ENCODE data around the gene GFOD2. TPM values are rescaled to one million over a fixed set of nuclear protein-coding genes. Genes with fewer than 3 reads are reported as not detected.

The GFOD2 gene
- total and polyA plus RNA-seq, 2 donors (not counting 3 experiments of a cell fraction or from before 2014, with no cell fraction given) = 38.1 to 47.5 TPM

DNA sequence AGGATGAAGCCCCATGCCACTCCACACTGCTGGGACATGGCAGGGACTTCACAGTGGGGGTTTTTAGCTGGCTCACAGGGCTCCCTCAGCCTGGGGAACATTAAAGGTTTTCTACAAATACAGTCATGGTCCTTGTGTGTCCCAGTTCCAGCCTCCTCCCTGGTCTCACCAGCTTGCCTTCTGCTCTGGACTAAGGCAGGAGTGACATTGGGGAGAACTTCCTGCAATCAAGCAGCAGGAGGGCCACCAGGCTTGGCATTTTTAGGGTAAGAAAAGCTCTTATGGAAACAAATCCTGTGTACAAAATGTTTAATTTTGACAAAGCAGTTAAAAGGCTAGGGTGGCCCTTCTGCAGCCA lies 56.5 kb downstream of the GFOD2 start:
- ChIA-PET POLR2A (no interaction called here), CTCF (interaction anchor here (1.3 to 12.7 kb wide), 2 partner anchors 116 to 141 kb away, joined by 4 to 163 read pairs; no protein-coding TSS in a partner anchor)
- no peak for DNase-seq (ENCODE audit: low read depth, low spot score)
- no peaks in the 10 kb centered on the region for H3K9me3 ChIP-seq (replicated peaks; ENCODE audit: control insufficient read depth, insufficient read depth, low read length)
- intact Hi-C loops (cut with micrococcal nuclease) (no loop called here), dilution Hi-C loops (cut with MboI; ENCODE audit: extremely low pct_ligation_motif_present, low sequenced_read_pairs) (no loop called here)
- H3K79me2 ChIP-seq (ENCODE audit: control insufficient read depth, insufficient read depth, low read length) = no peaks in the 10 kb centered on the region
- H4K20me1 ChIP-seq (replicated peaks; ENCODE audit: control insufficient read depth, extremely low read depth, insufficient read depth, low read length) = no peaks in the 10 kb centered on the region
- no peaks in the 10 kb centered on the region for H3K27me3 ChIP-seq (ENCODE audit: control insufficient read depth in 2 of 2, insufficient read depth in 2 of 2, low read length in 2 of 2)
- no peak for FAIRE-seq
- H3K9ac ChIP-seq (replicated peaks; ENCODE audit: extremely low read depth, insufficient read depth, low read length) = no peak overlapping the region
- no peak overlapping the region for H3K27ac ChIP-seq (ENCODE audit: insufficient read depth, low read depth, low read length)
- TF ChIP-seq POLR2AphosphoS5 (IDR thresholded peaks at IDR 0.05; ENCODE audit: insufficient read depth, low read depth, low read length) = no peak
- TF ChIP-seq JUN (IDR thresholded peaks at IDR 0.05; ENCODE audit: borderline replicate concordance, insufficient read depth, insufficient read length, low read depth) = no peak
- TF ChIP-seq POLR2A (IDR thresholded peaks at IDR 0.05; ENCODE audit: low read depth, low read length) = no peak
- no peak for TF ChIP-seq MYC (IDR thresholded peaks at IDR 0.05; ENCODE audit: low read depth, low read length)
- TF ChIP-seq EZH2 (IDR thresholded peaks at IDR 0.05; ENCODE audit: borderline replicate concordance, low read depth, low read length, severe bottlenecking) = no peak
- H3K36me3 ChIP-seq (ENCODE audit: control insufficient read depth in 2 of 2, extremely low read depth in 1 of 2, insufficient read depth in 2 of 2, low read length in 2 of 2) = peaks cover 0 to 6% of the 10 kb centered on the region in 2 experiments
- no peak overlapping the region for H3K4me2 ChIP-seq (ENCODE audit: insufficient read depth, low read length)
- H3K4me1 ChIP-seq (ENCODE audit: control insufficient read depth, extremely low read depth, insufficient read depth, low read length) = peaks cover 23% of the 10 kb centered on the region
- no peak overlapping the region for H2AFZ ChIP-seq (ENCODE audit: low read depth, low read length)
- H3K9me1 ChIP-seq (replicated peaks; ENCODE audit: control insufficient read depth, extremely low read depth, insufficient read depth, low read length) = no peaks in the 10 kb centered on the region
- BruUV-seq (replicated peaks) = no TSS peak
- H3K4me3 ChIP-seq (replicated peaks in 1 of 3; ENCODE audit: insufficient read depth in 1 of 3, low read depth in 1 of 3, low read length in 3 of 3) = no peak overlapping the region

DNA sequence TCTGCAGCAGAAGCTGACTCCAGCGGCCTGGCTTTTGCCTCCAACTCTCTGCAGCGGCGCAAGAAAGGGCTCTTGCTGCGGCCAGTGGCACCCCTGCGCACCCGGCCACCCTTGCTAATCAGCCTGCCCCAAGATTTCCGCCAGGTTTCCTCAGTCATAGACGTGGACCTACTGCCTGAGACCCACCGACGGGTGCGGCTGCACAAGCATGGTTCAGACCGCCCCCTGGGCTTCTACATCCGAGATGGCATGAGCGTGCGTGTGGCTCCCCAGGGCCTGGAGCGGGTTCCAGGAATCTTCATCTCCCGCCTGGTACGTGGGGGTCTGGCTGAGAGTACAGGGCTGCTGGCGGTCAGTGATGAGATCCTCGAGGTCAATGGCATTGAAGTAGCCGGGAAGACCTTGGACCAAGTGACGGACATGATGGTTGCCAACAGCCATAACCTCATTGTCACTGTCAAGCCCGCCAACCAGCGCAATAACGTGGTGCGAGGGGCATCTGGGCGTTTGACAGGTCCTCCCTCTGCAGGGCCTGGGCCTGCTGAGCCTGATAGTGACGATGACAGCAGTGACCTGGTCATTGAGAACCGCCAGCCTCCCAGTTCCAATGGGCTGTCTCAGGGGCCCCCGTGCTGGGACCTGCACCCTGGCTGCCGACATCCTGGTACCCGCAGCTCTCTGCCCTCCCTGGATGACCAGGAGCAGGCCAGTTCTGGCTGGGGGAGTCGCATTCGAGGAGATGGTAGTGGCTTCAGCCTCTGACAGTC lies 57.0 kb downstream of the GFOD2 start:
- Histone ChIP-seq H4K20me1 (replicated peaks; ENCODE audit: control insufficient read depth, extremely low read depth, insufficient read depth, low read length) (no peaks in the 10 kb centered on the region), H3K4me3 (replicated peaks in 1 of 3; ENCODE audit: insufficient read depth in 1 of 3, low read depth in 1 of 3, low read length in 3 of 3) (no peak overlapping the region), H3K4me2 (ENCODE audit: insufficient read depth, low read length) (no peak overlapping the region), H3K79me2 (ENCODE audit: control insufficient read depth, insufficient read depth, low read length) (no peaks in the 10 kb centered on the region), H3K9me1 (replicated peaks; ENCODE audit: control insufficient read depth, extremely low read depth, insufficient read depth, low read length) (no peaks in the 10 kb centered on the region), H3K36me3 (ENCODE audit: control insufficient read depth in 2 of 2, extremely low read depth in 1 of 2, insufficient read depth in 2 of 2, low read length in 2 of 2) (peaks cover 0 to 6% of the 10 kb centered on the region in 2 experiments), H3K9ac (replicated peaks; ENCODE audit: extremely low read depth, insufficient read depth, low read length) (no peak overlapping the region), H3K4me1 (ENCODE audit: control insufficient read depth, extremely low read depth, insufficient read depth, low read length) (peaks cover 18% of the 10 kb centered on the region), H3K27ac (ENCODE audit: insufficient read depth, low read depth, low read length) (no peak overlapping the region), H2AFZ (ENCODE audit: low read depth, low read length) (no peak overlapping the region), H3K9me3 (replicated peaks; ENCODE audit: control insufficient read depth, insufficient read depth, low read length) (no peaks in the 10 kb centered on the region), H3K27me3 (ENCODE audit: control insufficient read depth in 2 of 2, insufficient read depth in 2 of 2, low read length in 2 of 2) (no peaks in the 10 kb centered on the region)
- ChIA-PET POLR2A (no interaction called here), CTCF (interaction anchor here (1.1 to 12.7 kb wide), 2 partner anchors 11 to 141 kb away, joined by 4 to 163 read pairs; no protein-coding TSS in a partner anchor)
- dilution Hi-C loops (cut with MboI; ENCODE audit: extremely low pct_ligation_motif_present, low sequenced_read_pairs) = no loop called here
- TF ChIP-seq FOS (IDR thresholded peaks at IDR 0.05; ENCODE audit: borderline replicate concordance, insufficient read depth, low read length) (no peak), POLR2AphosphoS5 (IDR thresholded peaks at IDR 0.05; ENCODE audit: insufficient read depth, low read depth, low read length) (no peak), MYC (IDR thresholded peaks at IDR 0.05; ENCODE audit: low read depth, low read length) (no peak), CTCF (IDR thresholded peaks at IDR 0.05; ENCODE audit: extremely low read depth in 1 of 2, insufficient read depth in 1 of 2, low read depth in 1 of 2, low read length in 2 of 2) (no peak), JUN (IDR thresholded peaks at IDR 0.05; ENCODE audit: borderline replicate concordance, insufficient read depth, insufficient read length, low read depth) (no peak), EZH2 (IDR thresholded peaks at IDR 0.05; ENCODE audit: borderline replicate concordance, low read depth, low read length, severe bottlenecking) (no peak), GATA2 (IDR thresholded peaks at IDR 0.05; ENCODE audit: insufficient read depth, insufficient read length, low read depth, low read length) (no peak), POLR2A (IDR thresholded peaks at IDR 0.05; ENCODE audit: low read depth, low read length) (no peak)
- TF ChIP-seq, protein P1, sequence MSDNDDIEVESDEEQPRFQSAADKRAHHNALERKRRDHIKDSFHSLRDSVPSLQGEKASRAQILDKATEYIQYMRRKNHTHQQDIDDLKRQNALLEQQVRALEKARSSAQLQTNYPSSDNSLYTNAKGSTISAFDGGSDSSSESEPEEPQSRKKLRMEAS (IDR thresholded peaks at IDR 0.05; ENCODE audit: insufficient read depth, insufficient read length) = no peak
- no TSS peak for BruUV-seq (replicated peaks)
- intact Hi-C loops (cut with micrococcal nuclease) = loop anchor here (2.0 kb wide), 1 partner anchor 123 kb away; no protein-coding TSS in a partner anchor
- DNase-seq (ENCODE audit: low read depth, low spot score) (no peak), FAIRE-seq (no peak)
